Fibroblast of the conjunctiva (primary cell): ENCODE measurements around the gene ITGA8.
"Not testable (repeated sequence)": the region's sequence is repeated elsewhere in the genome, so short reads cannot be mapped to it uniquely, and the experiment has no call there.

ENCODE experiments used
- DNase-seq: peaks from one replicate; pipeline ENCODE4 v3.0.0-alpha.2; 2010; ENCODE audit warnings: low read depth

ITGA8 gene

GRCh38 chr10:15719899-15720634 is at the start of gene ITGA8:
TSS of gene ITGA8 (minus strand) at chr10:15719922. CDS start at chr10:15719771, 151 bp downstream.
- no peak for DNase-seq

GRCh38 chr10:15764892-15765454 is 45.3 kb upstream of the ITGA8 start:
- no peak for DNase-seq

GRCh38 chr10:15763006-15763405 is 43.3 kb upstream of the ITGA8 start:
- DNase-seq, result no peak

GRCh38 chr10:15762239-15762638 is 42.5 kb upstream of the ITGA8 start:
- DNase-seq, result not testable (repeated sequence)

- not testable (repeated sequence) for DNase-seq
These were observed 41.5 kb upstream of the ITGA8 start for GRCh38 chr10:15761224-15761623.

- DNase-seq, result no peak
These were observed 41.0 kb upstream of the ITGA8 start for GRCh38 chr10:15760681-15761080.

- DNase-seq, result no peak
These were observed 39.5 kb upstream of the ITGA8 start for GRCh38 chr10:15759265-15759664.

GRCh38 chr10:15758618-15759017 is 38.9 kb upstream of the ITGA8 start:
- no peak for DNase-seq

- no peak for DNase-seq
These were observed 35.2 kb upstream of the ITGA8 start for GRCh38 chr10:15754937-15755336.

- no peak for DNase-seq
These were observed 31.3 kb upstream of the ITGA8 start for GRCh38 chr10:15751046-15751445.

- DNase-seq, result no peak
These were observed 28.4 kb upstream of the ITGA8 start for GRCh38 chr10:15748126-15748525.

GRCh38 chr10:15747632-15748031 is 27.9 kb upstream of the ITGA8 start:
- no peak for DNase-seq

- DNase-seq, result peak; percentile 84
These were observed 26.0 kb upstream of the ITGA8 start for GRCh38 chr10:15745751-15746150.

- peak; percentile 47 for DNase-seq
These were observed 24.6 kb upstream of the ITGA8 start for GRCh38 chr10:15744217-15744865.

GRCh38 chr10:15743443-15743842 is 23.7 kb upstream of the ITGA8 start:
- DNase-seq, result no peak

- DNase-seq, result no peak
These were observed 23.1 kb upstream of the ITGA8 start for GRCh38 chr10:15742836-15743235.

GRCh38 chr10:15742102-15742501 is 22.4 kb upstream of the ITGA8 start:
- no peak for DNase-seq

GRCh38 chr10:15741581-15741980 is 21.9 kb upstream of the ITGA8 start:
- DNase-seq, result no peak

GRCh38 chr10:15740261-15740660 is 20.5 kb upstream of the ITGA8 start:
- no peak for DNase-seq

GRCh38 chr10:15739254-15739970 is 19.7 kb upstream of the ITGA8 start:
- DNase-seq, result no peak

GRCh38 chr10:15738270-15738925 is 18.7 kb upstream of the ITGA8 start:
- DNase-seq, result peak; percentile 89

GRCh38 chr10:15737656-15738055 is 17.9 kb upstream of the ITGA8 start:
- DNase-seq, result no peak
